SU-DHL-6 (cell line): ENCODE measurements around the gene RNF214.

ENCODE experiments used
- H2AFZ ChIP-seq: fragments of 200-600 bp; sonication (generic); 2 replicates; pipeline ENCODE4 v1.6.1; 2014; ENCODE audit warnings: low read depth, mild to moderate bottlenecking, moderate library complexity, mixed read lengths, antibody characterized with exemption, low read length; ENCODE audit not compliant: severe bottlenecking
- H3F3A ChIP-seq: fragments of 200-600 bp; shearing (Covaris generic); 2 replicates; pipeline ENCODE4 v1.6.0; 2016; ENCODE audit warnings: antibody characterized with exemption, mild to moderate bottlenecking; ENCODE audit not compliant: insufficient read depth
- H3K27ac ChIP-seq: fragments of 200-600 bp; sonication (generic); 2 replicates; pipeline ENCODE4 v1.5.1; 2016; ENCODE audit warnings: low read depth, mild to moderate bottlenecking, low read length, moderate library complexity, mixed read lengths
- H3K27me3 ChIP-seq: fragments of 200-600 bp; sonication (generic), shearing (Covaris generic); 2 replicates; pipeline ENCODE4 v1.6.0; 2014; ENCODE audit warnings: mild to moderate bottlenecking, low read length
- H3K36me3 ChIP-seq: fragments of 200-600 bp; sonication (generic); 2 replicates; pipeline ENCODE4 v1.6.1; 2014; ENCODE audit warnings: mild to moderate bottlenecking, low read length, mixed read lengths
- H3K4me2 ChIP-seq: fragments of 300-600, 200-600 bp; shearing (Covaris generic), sonication (generic); 2 replicates; pipeline ENCODE4 v1.6.0; 2014; ENCODE audit warnings: low read length, low read depth, mild to moderate bottlenecking; ENCODE audit not compliant: poor library complexity, severe bottlenecking
- H3K4me3 ChIP-seq: fragments of 200-600 bp; sonication (generic); 2 replicates; pipeline ENCODE4 v1.5.1; 2014; ENCODE audit warnings: antibody characterized with exemption, low read length, mild to moderate bottlenecking, mixed read lengths; ENCODE audit not compliant: insufficient read depth, poor library complexity, severe bottlenecking
- H3K79me2 ChIP-seq: fragments of 200-600 bp; sonication (generic); 2 replicates; pipeline ENCODE4 v1.6.1; 2014; ENCODE audit warnings: mild to moderate bottlenecking, low read length, moderate library complexity; ENCODE audit not compliant: insufficient read depth
- H3K9ac ChIP-seq: fragments of 200-600 bp; sonication (generic); 2 replicates; pipeline ENCODE4 v1.7.0; 2014; ENCODE audit warnings: mild to moderate bottlenecking, low read length
- H3K9me2 ChIP-seq: fragments of 200-600 bp; sonication (generic); replicated peaks from 2 replicates; pipeline ENCODE4 v1.6.1; 2014; ENCODE audit warnings: low read length; ENCODE audit not compliant: insufficient read depth
- H3K9me3 ChIP-seq: fragments of 200-600 bp; sonication (generic); 2 replicates; pipeline ENCODE4 v1.6.1; 2014; ENCODE audit warnings: low read length, mixed read lengths; ENCODE audit not compliant: insufficient read depth
- H4K20me1 ChIP-seq: fragments of 200-600 bp; sonication (generic); 2 replicates; pipeline ENCODE4 v1.6.1; 2014; ENCODE audit warnings: low read depth, mild to moderate bottlenecking, antibody characterized with exemption, low read length, moderate library complexity, mixed read lengths
- EZH2phosphoT487 ChIP-seq: fragments of 200-600 bp; sonication (generic), shearing (Covaris generic); conservative IDR thresholded peaks from 2 replicates; pipeline ENCODE4 v1.6.1; 2018; ENCODE audit warnings: mild to moderate bottlenecking, antibody characterized with exemption, low read length, moderate library complexity, mixed read lengths
- TF ChIP-seq, protein P1 (sequence below): fragments of 200-600 bp; sonication (generic); IDR thresholded peaks from one replicate; pipeline ENCODE4 v1.5.1; 2017; ENCODE audit warnings: antibody characterized with exemption, mild to moderate bottlenecking, low read length, moderate library complexity; ENCODE audit not compliant: insufficient read depth, poor library complexity, severe bottlenecking

Gene RNF214

DNA sequence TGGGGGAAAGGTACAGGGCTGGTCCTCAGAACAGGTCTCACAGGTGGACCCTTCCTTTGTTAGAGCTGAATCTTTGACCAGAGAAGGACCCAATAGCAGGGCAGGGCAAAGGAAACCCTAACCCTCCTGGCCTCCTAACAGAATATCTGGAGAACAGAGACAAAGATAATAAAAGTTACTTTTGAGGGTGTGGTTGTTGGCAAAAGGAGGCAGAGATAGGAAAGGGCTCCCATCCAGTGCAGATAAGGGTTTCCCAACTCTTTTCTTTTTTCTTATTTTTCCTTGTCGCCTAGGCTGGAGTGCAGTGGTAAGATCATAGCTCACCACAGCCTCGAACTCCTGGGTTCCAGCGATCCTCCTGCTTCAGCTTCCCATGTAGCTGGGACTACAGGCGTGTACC is 12.5 kb upstream of the RNF214 start:
- no peaks in the 10 kb centered on the region for H3K79me2 ChIP-seq
- no peak overlapping the region for H2AFZ ChIP-seq
- no peaks in the 10 kb centered on the region for H3K9me3 ChIP-seq
- TF ChIP-seq, protein P1, sequence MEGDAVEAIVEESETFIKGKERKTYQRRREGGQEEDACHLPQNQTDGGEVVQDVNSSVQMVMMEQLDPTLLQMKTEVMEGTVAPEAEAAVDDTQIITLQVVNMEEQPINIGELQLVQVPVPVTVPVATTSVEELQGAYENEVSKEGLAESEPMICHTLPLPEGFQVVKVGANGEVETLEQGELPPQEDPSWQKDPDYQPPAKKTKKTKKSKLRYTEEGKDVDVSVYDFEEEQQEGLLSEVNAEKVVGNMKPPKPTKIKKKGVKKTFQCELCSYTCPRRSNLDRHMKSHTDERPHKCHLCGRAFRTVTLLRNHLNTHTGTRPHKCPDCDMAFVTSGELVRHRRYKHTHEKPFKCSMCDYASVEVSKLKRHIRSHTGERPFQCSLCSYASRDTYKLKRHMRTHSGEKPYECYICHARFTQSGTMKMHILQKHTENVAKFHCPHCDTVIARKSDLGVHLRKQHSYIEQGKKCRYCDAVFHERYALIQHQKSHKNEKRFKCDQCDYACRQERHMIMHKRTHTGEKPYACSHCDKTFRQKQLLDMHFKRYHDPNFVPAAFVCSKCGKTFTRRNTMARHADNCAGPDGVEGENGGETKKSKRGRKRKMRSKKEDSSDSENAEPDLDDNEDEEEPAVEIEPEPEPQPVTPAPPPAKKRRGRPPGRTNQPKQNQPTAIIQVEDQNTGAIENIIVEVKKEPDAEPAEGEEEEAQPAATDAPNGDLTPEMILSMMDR = no peak
- no peak for TF ChIP-seq EZH2phosphoT487
- H3K4me2 ChIP-seq = no peak overlapping the region
- no peak overlapping the region for H3K9ac ChIP-seq
- no peak overlapping the region for H3K27ac ChIP-seq
- no peaks in the 10 kb centered on the region for H3K9me2 ChIP-seq
- H3K36me3 ChIP-seq = no peaks in the 10 kb centered on the region
- H3K4me3 ChIP-seq = no peak overlapping the region
- H3K27me3 ChIP-seq = no peaks in the 10 kb centered on the region
- H4K20me1 ChIP-seq = no peaks in the 10 kb centered on the region
- no peaks in the 10 kb centered on the region for H3F3A ChIP-seq

DNA sequence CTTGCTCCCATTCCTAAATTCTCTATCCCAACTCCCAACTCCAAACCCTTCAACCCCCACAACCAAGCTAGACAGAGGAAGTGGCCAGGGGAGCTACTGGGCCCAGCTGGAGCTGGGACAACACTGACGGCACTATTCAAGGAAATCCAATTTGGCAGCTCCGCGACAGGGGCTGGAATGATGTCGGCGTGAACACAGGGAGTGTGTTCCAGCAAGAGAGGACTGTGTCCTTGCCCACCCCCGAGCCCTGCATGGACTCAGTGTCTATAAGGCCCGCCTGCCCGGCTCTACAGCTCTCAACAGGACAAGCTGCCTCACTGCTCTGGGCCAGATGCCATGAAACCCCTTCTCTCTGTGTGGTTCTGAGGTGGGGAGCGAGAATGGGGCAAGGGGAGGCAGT is 11.9 kb upstream of the RNF214 start:
- no peak overlapping the region for H3K9ac ChIP-seq
- no peaks in the 10 kb centered on the region for H3K36me3 ChIP-seq

DNA sequence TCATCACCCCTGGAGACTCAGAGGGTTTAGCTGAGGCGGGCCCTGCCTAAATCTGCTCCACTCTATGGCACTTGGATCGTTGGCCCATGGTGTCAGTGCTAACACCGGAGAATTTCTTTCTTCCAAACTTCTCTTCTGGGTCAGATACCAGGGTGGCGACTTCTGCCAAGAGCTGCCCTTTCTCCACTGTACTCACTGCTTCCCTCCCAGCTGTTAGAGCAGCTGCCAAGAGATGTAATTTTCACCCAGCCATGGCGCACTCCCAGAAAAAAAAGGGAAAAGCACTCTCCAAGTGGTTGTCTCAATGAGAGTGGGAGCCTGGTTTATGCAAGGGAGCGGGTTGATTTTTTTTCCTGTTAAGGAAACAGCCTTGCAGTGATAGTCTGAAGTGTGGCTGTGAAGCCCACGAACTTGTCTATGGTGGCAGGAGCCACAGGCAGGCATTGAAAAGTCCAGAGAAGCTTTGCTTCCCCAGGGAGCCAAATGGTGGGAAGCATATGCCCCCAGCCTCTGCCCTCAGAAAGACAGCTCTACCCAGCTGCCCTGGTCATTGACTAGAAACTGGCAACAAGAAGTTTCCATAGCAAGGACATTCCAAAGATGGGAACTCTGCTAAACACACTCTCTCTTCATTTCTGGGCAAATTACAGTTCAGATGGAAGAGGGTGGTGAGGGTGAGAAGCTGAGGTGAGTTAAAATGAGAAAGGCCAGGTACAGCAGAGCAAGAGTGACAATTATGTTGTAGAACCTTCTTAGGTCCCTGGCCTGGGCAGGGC is 11.3 kb upstream of the RNF214 start:
- no peaks in the 10 kb centered on the region for H3K27me3 ChIP-seq
- no peak overlapping the region for H3K9ac ChIP-seq
- H3K36me3 ChIP-seq = no peaks in the 10 kb centered on the region
- no peak overlapping the region for H3K4me2 ChIP-seq
- no peaks in the 10 kb centered on the region for H3K79me2 ChIP-seq
- H3K9me2 ChIP-seq = no peaks in the 10 kb centered on the region
- H3F3A ChIP-seq = no peaks in the 10 kb centered on the region
- H4K20me1 ChIP-seq = no peaks in the 10 kb centered on the region
- H3K27ac ChIP-seq = no peak overlapping the region
- TF ChIP-seq, protein P1 = no peak
- no peak for TF ChIP-seq EZH2phosphoT487
- no peak overlapping the region for H3K4me3 ChIP-seq
- H3K9me3 ChIP-seq = no peaks in the 10 kb centered on the region
- no peak overlapping the region for H2AFZ ChIP-seq

More for the DNA sequence above, 11.9 kb upstream of the RNF214 start:
- no peak for TF ChIP-seq EZH2phosphoT487
- TF ChIP-seq, protein P1 = no peak
- Histone ChIP-seq H3K9me3 (no peaks in the 10 kb centered on the region), H3K27me3 (no peaks in the 10 kb centered on the region), H4K20me1 (no peaks in the 10 kb centered on the region), H2AFZ (no peak overlapping the region), H3K9me2 (no peaks in the 10 kb centered on the region), H3F3A (no peaks in the 10 kb centered on the region), H3K4me2 (no peak overlapping the region), H3K4me3 (no peak overlapping the region), H3K27ac (no peak overlapping the region), H3K79me2 (no peaks in the 10 kb centered on the region)
